ENCODE results near the gene KIF21A.

DNA sequence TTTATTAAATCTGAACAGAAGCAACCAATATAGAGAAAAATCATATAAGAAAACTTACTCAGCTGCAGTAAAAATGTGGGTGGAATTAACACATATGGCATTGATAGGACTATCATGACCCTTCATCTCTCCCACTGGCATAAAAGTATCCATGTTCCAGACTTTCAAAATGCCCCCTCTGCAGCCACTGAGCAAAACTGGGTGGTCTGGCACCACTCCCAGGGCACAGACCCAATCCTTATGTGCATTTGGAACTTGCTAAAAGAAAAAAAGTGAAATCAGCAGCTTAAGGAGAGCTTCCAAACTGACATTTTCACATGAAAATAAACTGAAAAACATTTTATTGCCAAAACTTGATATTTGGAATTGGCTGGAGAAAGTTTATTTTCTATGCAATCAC, 141.5 kb downstream of the KIF21A start:
- TF ChIP-seq FOXM1 (IDR thresholded peaks at IDR 0.05; ENCODE audit: borderline replicate concordance, low read depth) (no peak), EP300 (IDR thresholded peaks at IDR 0.05; ENCODE audit: borderline replicate concordance) (no peak), RAD21 (IDR thresholded peaks at IDR 0.05; ENCODE audit: low read depth) (no peak), NFIC (IDR thresholded peaks at IDR 0.05) (no peak), CREB1 (IDR thresholded peaks at IDR 0.05; ENCODE audit: low read depth) (no peak), CEBPB (IDR thresholded peaks at IDR 0.05) (no peak), EGR1 (IDR thresholded peaks at IDR 0.05) (no peak)
- TF ChIP-seq, protein P1, sequence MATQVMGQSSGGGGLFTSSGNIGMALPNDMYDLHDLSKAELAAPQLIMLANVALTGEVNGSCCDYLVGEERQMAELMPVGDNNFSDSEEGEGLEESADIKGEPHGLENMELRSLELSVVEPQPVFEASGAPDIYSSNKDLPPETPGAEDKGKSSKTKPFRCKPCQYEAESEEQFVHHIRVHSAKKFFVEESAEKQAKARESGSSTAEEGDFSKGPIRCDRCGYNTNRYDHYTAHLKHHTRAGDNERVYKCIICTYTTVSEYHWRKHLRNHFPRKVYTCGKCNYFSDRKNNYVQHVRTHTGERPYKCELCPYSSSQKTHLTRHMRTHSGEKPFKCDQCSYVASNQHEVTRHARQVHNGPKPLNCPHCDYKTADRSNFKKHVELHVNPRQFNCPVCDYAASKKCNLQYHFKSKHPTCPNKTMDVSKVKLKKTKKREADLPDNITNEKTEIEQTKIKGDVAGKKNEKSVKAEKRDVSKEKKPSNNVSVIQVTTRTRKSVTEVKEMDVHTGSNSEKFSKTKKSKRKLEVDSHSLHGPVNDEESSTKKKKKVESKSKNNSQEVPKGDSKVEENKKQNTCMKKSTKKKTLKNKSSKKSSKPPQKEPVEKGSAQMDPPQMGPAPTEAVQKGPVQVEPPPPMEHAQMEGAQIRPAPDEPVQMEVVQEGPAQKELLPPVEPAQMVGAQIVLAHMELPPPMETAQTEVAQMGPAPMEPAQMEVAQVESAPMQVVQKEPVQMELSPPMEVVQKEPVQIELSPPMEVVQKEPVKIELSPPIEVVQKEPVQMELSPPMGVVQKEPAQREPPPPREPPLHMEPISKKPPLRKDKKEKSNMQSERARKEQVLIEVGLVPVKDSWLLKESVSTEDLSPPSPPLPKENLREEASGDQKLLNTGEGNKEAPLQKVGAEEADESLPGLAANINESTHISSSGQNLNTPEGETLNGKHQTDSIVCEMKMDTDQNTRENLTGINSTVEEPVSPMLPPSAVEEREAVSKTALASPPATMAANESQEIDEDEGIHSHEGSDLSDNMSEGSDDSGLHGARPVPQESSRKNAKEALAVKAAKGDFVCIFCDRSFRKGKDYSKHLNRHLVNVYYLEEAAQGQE (IDR thresholded peaks at IDR 0.05; ENCODE audit: low read depth), result no peak

All from Ishikawa (cell line).